Measurements from ENCODE around the gene LTBP1.

GRCh38 chr2:33108483-33109443 is 162.0 kb downstream of the LTBP1 start:
- TF ChIP-seq CTCF (IDR thresholded peaks at IDR 0.05), result no peak
- no peak for TF ChIP-seq POLR2A (IDR thresholded peaks at IDR 0.05)

Measured in lower leg skin (tissue), 3 donors.